Chondrocyte (in vitro differentiated cells): ENCODE data around the gene RNPEPL1. TPM values are rescaled to one million over a fixed set of nuclear protein-coding genes. Genes with fewer than 3 reads are reported as not detected.

ENCODE experiments used
- DNase-seq: peaks from one replicate; pipeline ENCODE4 v3.0.0; 2021; ENCODE audit warnings: mixed read lengths, low spot score
- H3K27ac Mint-ChIP-seq: one replicate; pipeline ENCODE4 v1.8.0; 2021; ENCODE audit warnings: mild to moderate bottlenecking, moderate library complexity, mixed read lengths; ENCODE audit not compliant: unreplicated experiment
- H3K27me3 Mint-ChIP-seq: 2 replicates; pipeline ENCODE4 v1.8.0; 2021; ENCODE audit warnings: low read depth, mixed read lengths
- H3K36me3 Mint-ChIP-seq: 2 replicates; pipeline ENCODE4 v1.8.0; 2021; ENCODE audit warnings: low read depth, mixed read lengths
- H3K4me1 Mint-ChIP-seq: 2 replicates; pipeline ENCODE4 v1.8.0; 2021; ENCODE audit warnings: low read depth, mild to moderate bottlenecking, mixed read lengths
- H3K4me3 Mint-ChIP-seq: one replicate; pipeline ENCODE4 v1.8.0; 2021; ENCODE audit warnings: mild to moderate bottlenecking, moderate library complexity, mixed read lengths; ENCODE audit not compliant: unreplicated experiment
- H3K9me3 Mint-ChIP-seq: 2 replicates; pipeline ENCODE4 v1.8.0; 2021; ENCODE audit warnings: low read depth, mixed read lengths
- CTCF ChIP-seq: fragments of 200-600 bp; sonication (generic); IDR thresholded peaks from 2 replicates; pipeline ENCODE4 v1.5.0; 2021; ENCODE audit warnings: antibody characterized with exemption, mild to moderate bottlenecking, moderate library complexity
- total RNA-seq: library from RNA; stranded (reverse); gene quantifications from 3 replicates; pipeline ENCODE4 v1.2.1, GENCODE V29; 2021

RNPEPL1 gene
- total RNA-seq, 1 donor from 2014 or later = 61.3 TPM

GRCh38 chr2:240522406-240522805, 45.9 kb upstream of the RNPEPL1 start:
- Mint-ChIP-seq H3K36me3 (peaks cover 39% of the 10 kb centered on the region), H3K4me3 (no peak overlapping the region), H3K9me3 (peaks cover 17% of the 10 kb centered on the region), H3K27ac (no peak overlapping the region), H3K27me3 (no peaks in the 10 kb centered on the region), H3K4me1 (no peaks in the 10 kb centered on the region)
- TF ChIP-seq CTCF = no peak
- no peak for DNase-seq

GRCh38 chr2:240523451-240524281, 44.6 kb upstream of the RNPEPL1 start:
- no peak overlapping the region for H3K27ac Mint-ChIP-seq
- peaks cover 17% of the 10 kb centered on the region for H3K9me3 Mint-ChIP-seq
- peaks cover 43% of the 10 kb centered on the region for H3K36me3 Mint-ChIP-seq
- H3K4me3 Mint-ChIP-seq = no peak overlapping the region
- H3K4me1 Mint-ChIP-seq = no peaks in the 10 kb centered on the region
- no peak for DNase-seq
- H3K27me3 Mint-ChIP-seq = no peaks in the 10 kb centered on the region
- TF ChIP-seq CTCF = no peak

GRCh38 chr2:240524963-240525718, 43.1 kb upstream of the RNPEPL1 start:
- H3K4me3 Mint-ChIP-seq = no peak overlapping the region
- H3K36me3 Mint-ChIP-seq = peaks cover 47% of the 10 kb centered on the region

GRCh38 chr2:240525802-240526201, 42.5 kb upstream of the RNPEPL1 start:
- no peak for DNase-seq
- H3K4me3 Mint-ChIP-seq = no peak overlapping the region
- H3K27ac Mint-ChIP-seq = no peak overlapping the region
- H3K36me3 Mint-ChIP-seq = peaks cover 47% of the 10 kb centered on the region
- H3K4me1 Mint-ChIP-seq = no peaks in the 10 kb centered on the region
- no peaks in the 10 kb centered on the region for H3K27me3 Mint-ChIP-seq
- no peak for TF ChIP-seq CTCF
- H3K9me3 Mint-ChIP-seq = peaks cover 17% of the 10 kb centered on the region

More at GRCh38 chr2:240524963-240525718, 43.1 kb upstream of the RNPEPL1 start:
- no peak for TF ChIP-seq CTCF
- no peaks in the 10 kb centered on the region for H3K4me1 Mint-ChIP-seq
- H3K27me3 Mint-ChIP-seq = no peaks in the 10 kb centered on the region
- H3K9me3 Mint-ChIP-seq = peaks cover 17% of the 10 kb centered on the region
- no peak overlapping the region for H3K27ac Mint-ChIP-seq
- DNase-seq = no peak

- no peak for TF ChIP-seq CTCF
- no peak for DNase-seq
- Mint-ChIP-seq H3K9me3 (peaks cover 22% of the 10 kb centered on the region), H3K27ac (no peak overlapping the region), H3K4me3 (no peak overlapping the region), H3K36me3 (peaks cover 53% of the 10 kb centered on the region), H3K27me3 (no peaks in the 10 kb centered on the region), H3K4me1 (no peaks in the 10 kb centered on the region)
Measured at GRCh38 chr2:240526521-240526920, 41.8 kb upstream of the RNPEPL1 start.
